Lower lobe of right lung (tissue), 2 donors: ENCODE results near the gene PROM1. TPM values are rescaled to one million over a fixed set of nuclear protein-coding genes. Genes with fewer than 3 reads are reported as not detected.

Experiments
- ATAC-seq, 2 donors: fragments of 200-7000 bp; cut with Tn5 transposase; one replicate each; pipeline ENCODE4 v1.9.1; 2020 to 2022; ENCODE audit warnings: mild to moderate bottlenecking in 2 of 2, moderate library complexity in 2 of 2
- DNase-seq: peaks from one replicate; pipeline ENCODE4 v3.0.0-alpha.2; 2020
- H3K27ac ChIP-seq: fragments of 200-600 bp; one replicate; pipeline ENCODE4 v1.8.0; 2022
- H3K27me3 ChIP-seq: fragments of 200-600 bp; one replicate; pipeline ENCODE4 v1.8.0; 2022; ENCODE audit warnings: low read depth
- H3K36me3 ChIP-seq: fragments of 200-600 bp; one replicate; pipeline ENCODE4 v1.8.0; 2022; ENCODE audit warnings: mild to moderate bottlenecking
- H3K4me1 ChIP-seq: fragments of 200-600 bp; one replicate; pipeline ENCODE4 v1.8.0; 2022
- H3K4me3 ChIP-seq: fragments of 200-600 bp; one replicate; pipeline ENCODE4 v1.8.0; 2022; ENCODE audit warnings: mild to moderate bottlenecking
- H3K9me3 ChIP-seq: fragments of 200-600 bp; one replicate; pipeline ENCODE4 v1.8.0; 2022
- CTCF ChIP-seq: fragments of 200-600 bp; IDR thresholded peaks from one replicate; pipeline ENCODE4 v1.8.0; 2022; ENCODE audit warnings: antibody characterized with exemption, mild to moderate bottlenecking
- intact Hi-C: fragments of 100-400 bp; cut with DNase I; formaldehyde crosslinking; loops from one replicate; pipeline ENCODE4 v1.11.0; 2022
- total RNA-seq: library from RNA; stranded (reverse); fragmentation: NEBNext Ultra II Directional; extraction: Animal tissue kit (Norgen Biotek cat#: 25700); gene quantifications from one replicate; pipeline ENCODE4 v1.2.1, GENCODE V29; 2021
- donor health status: DM: no; HTN: yes; CAD: no; lungs with severe emphysema.

The PROM1 gene
- total RNA-seq, 1 donor from 2014 or later = 10.1 TPM

GRCh38 chr4:15964159-15964558 lies 119.7 kb downstream of the PROM1 start:
- Histone ChIP-seq H3K27ac (no peak overlapping the region), H3K4me3 (no peak overlapping the region), H3K9me3 (no peaks in the 10 kb centered on the region), H3K27me3 (no peaks in the 10 kb centered on the region), H3K36me3 (no peaks in the 10 kb centered on the region), H3K4me1 (no peaks in the 10 kb centered on the region)
- intact Hi-C loops = no loop called here
- ATAC-seq = no peak
- no peak for TF ChIP-seq CTCF
- no peak for DNase-seq

- Histone ChIP-seq H3K9me3 (no peaks in the 10 kb centered on the region), H3K4me3 (no peak overlapping the region), H3K27ac (no peak overlapping the region), H3K4me1 (no peaks in the 10 kb centered on the region), H3K27me3 (no peaks in the 10 kb centered on the region), H3K36me3 (no peaks in the 10 kb centered on the region)
- DNase-seq (peak; percentile 71), ATAC-seq (peak; percentile 44 to 67)
- no peak for TF ChIP-seq CTCF
- intact Hi-C loops = no loop called here
These were observed 120.2 kb downstream of the PROM1 start for GRCh38 chr4:15963576-15963975.

- intact Hi-C loops = no loop called here
- Histone ChIP-seq H3K4me1 (no peaks in the 10 kb centered on the region), H3K27ac (no peak within 1 kb of the TSS), H3K4me3 (no peak within 1 kb of the TSS), H3K36me3 (no peaks in the 10 kb centered on the region), H3K9me3 (no peaks in the 10 kb centered on the region), H3K27me3 (no peaks in the 10 kb centered on the region)
- TF ChIP-seq CTCF = peak; percentile 41
- ATAC-seq (peak; percentile 76), DNase-seq (peak; percentile 59)
These were observed 120.8 kb downstream of the PROM1 start, which contains the start of gene FGFBP2 for GRCh38 chr4:15963001-15963451. TSS of gene FGFBP2 (minus strand) at chr4:15963175. CDS start at chr4:15963129, 46 bp downstream.

- Histone ChIP-seq H3K36me3 (no peaks in the 10 kb centered on the region), H3K9me3 (no peaks in the 10 kb centered on the region), H3K4me1 (no peaks in the 10 kb centered on the region), H3K4me3 (no peak overlapping the region), H3K27ac (no peak overlapping the region), H3K27me3 (no peaks in the 10 kb centered on the region)
- peak in 1 of 2 donors; percentile 15 for ATAC-seq
- intact Hi-C loops = no loop called here
- no peak for DNase-seq
- no peak for TF ChIP-seq CTCF
These were observed 121.9 kb downstream of the PROM1 start for GRCh38 chr4:15961781-15962510.

GRCh38 chr4:15958562-15958961 lies 125.3 kb downstream of the PROM1 start:
- H3K27me3 ChIP-seq = no peaks in the 10 kb centered on the region
- H3K9me3 ChIP-seq = no peaks in the 10 kb centered on the region
- intact Hi-C loops = loop anchor here (5.0 kb wide), 1 partner anchor 76 kb away; no protein-coding TSS in a partner anchor
- TF ChIP-seq CTCF = no peak
- no peak for ATAC-seq
- DNase-seq = no peak
- no peaks in the 10 kb centered on the region for H3K36me3 ChIP-seq
- no peaks in the 10 kb centered on the region for H3K4me1 ChIP-seq
- H3K27ac ChIP-seq = no peak overlapping the region
- no peak overlapping the region for H3K4me3 ChIP-seq
